Nucleus accumbens (tissue), 56 donors: ENCODE measurements around the gene B4GALT3.

Experiments used
- DNase-seq, 56 donors: peaks; one replicate each; lab custom pipeline; 2025; lab: John Stamatoyannopoulos, UW

B4GALT3 gene

GRCh38 chr1:161207173-161207572 lies 29.9 kb upstream of the B4GALT3 start:
- no peak for DNase-seq

DNA sequence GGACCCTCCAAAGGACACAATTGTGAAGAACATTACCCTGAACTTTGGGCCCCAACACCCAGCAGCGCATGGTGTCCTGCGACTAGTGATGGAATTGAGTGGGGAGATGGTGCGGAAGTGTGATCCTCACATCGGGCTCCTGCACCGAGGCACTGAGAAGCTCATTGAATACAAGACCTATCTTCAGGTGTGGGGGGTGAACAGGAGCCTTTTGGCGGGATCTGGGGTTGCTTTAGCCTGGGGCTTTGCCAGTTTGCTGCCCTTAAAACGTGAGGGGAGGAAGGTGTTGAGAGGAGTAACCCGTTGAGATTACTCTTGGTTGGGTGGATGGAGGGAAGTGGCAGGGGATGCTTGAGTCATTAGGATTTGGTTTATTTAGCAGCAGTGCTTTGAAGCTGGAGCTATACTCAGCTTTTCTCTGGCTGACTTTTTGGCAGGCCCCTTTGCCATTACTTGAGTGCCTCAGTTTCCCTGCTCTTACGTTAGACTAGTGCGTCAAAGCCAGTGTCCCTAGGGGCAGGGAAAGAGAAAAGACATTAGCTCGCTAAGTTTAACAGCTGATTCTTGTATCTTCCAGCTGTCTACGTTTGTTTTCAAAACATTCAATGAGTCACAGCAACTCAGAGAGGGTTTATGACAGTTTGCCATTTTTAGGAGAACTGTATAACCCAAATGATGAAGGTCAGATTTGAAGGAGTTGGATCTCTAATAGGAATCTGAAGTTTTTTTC lies 29.3 kb upstream of the B4GALT3 start:
- DNase-seq, result no peak

GRCh38 chr1:161201836-161202712 lies 24.8 kb upstream of the B4GALT3 start, which contains the start of gene NDUFS2:
TSS of gene NDUFS2 (plus strand) at chr1:161202367. CDS start at chr1:161202386, 19 bp downstream.
- DNase-seq, result peak; percentile 62 to 100 (median 97)

GRCh38 chr1:161200992-161201835 lies 23.9 kb upstream of the B4GALT3 start:
- DNase-seq, result peak in 30 of 56 donors; percentile 26 to 74 (median 58)

DNA sequence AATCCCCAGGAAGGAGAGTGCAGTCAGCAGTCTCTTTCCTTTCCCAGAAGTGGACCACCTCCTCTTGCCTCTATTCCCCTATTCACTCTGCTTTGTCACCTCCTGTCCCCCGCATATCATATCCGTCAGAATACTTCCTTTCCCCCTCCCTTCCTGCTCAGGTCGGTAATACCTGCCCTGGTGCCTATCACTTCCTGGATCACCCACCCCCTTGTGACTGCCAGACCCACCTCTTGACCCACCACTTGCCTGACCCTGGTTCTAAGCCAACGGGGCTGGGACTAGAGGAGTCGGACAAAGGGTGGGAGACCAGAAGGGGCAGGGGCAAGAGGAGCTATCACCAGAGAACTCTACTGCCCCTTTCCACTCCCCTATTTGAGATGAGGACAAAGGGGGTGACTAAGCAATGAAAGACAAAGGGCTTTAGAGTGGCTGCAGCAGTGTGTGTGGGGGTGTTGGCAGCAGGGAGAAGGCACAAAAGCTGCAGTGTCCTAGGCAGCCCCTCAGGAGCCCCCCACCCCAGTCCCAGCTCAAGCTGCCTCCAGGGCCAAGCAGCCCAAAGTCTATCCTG lies 23.2 kb upstream of the B4GALT3 start:
- peak in 54 of 56 donors; percentile 36 to 89 (median 72) for DNase-seq

DNA sequence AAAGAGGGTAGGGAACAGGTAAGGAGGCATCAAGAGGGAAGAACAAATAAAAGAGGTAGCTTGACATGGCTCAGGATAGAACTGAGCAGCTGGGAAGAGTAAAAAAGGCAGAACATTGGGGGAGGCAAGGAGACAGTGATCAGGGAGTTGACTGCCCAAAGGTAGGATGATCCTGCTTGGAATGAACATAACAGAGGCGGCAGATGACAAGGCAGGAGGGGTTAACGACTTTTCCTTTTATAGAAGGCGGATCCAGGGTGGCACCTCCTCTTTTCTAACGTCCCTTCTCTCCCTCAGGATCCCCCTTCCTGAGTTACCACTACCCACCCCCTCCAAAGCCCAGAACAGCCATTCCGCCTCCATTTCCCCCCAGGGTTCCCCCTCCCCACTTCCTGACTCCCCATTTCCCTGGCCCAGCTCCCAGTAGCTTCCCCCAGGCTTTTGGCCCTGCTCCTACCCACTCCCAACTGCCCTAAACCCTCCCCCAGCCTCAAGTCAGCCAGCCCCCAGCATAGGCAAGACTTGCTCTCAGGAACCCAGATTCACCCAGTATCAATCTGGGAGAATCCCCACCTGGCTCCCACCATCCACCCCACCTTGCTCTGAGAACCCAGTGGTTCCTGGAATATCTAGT lies 22.3 kb upstream of the B4GALT3 start:
- DNase-seq, result peak in 22 of 56 donors; percentile 9 to 70 (median 33)

DNA sequence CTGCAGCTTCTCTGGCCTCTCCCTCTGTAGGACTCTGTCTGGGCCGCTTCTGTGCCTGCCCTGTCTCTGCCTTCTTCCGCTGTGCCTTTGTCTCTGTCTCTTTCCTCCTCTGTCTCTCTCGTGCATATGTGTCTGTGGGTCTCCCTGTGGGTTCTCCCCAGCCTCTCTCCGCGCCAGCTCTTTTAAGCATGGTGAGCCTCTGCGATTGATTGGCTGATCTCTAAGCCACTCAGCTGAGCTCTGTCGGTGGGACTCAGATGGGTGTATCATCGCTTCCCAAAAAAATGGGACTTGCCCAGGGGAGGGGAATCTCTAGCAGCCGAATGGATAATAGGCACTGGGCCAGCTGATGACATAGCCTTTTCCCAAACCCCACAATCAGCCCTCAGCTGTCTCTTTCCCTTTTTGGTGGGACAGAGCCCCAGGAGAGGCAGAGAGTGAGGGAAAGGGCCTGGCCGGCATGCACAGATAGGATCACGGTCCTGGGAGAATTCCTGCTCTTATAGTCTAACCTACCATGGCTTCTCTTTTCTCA lies 21.7 kb upstream of the B4GALT3 start, which contains the start of gene ADAMTS4:
Gene ADAMTS4, minus strand, starts transcription at position 158 of the 535 bp plus-strand sequence. CDS start 427 bp downstream, outside the sequence.
- DNase-seq, result peak in 54 of 56 donors; percentile 33 to 94 (median 81)

DNA sequence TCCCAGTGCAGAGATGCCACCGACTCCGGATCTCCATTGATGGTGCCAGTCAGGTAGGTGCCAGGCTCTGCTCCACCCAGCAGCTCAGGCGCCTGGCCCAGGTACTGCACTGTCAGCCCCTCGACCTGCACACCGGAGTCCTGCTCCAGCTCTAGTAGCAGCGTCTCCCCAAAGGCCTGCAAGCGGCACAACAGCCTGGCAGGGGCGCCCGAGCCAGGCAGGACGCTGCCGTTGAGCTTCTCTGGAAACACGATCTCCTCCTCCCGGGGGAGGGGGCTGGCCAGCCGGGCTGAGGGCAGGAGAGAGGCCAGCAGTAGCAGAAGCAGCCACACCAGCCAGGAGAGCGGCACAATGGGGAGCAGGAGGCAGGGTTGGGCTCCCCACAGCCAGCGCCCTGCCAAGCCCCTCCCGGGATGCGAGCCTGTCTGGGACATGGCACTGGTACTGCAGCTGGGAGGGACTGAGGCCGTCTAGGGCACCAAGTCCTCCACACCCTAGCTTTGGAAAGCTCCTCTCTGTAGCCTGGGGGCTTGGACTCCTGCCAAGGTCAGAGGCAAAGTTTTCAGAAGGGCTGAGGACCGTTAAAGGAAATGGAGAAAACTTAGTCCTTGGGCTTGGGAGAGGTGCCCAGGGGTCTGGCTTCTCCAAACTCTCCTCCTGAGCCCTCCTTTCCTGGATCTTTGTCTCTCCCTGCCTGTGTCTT lies 21.0 kb upstream of the B4GALT3 start:
- peak in 35 of 56 donors; percentile 26 to 74 (median 51) for DNase-seq

DNA sequence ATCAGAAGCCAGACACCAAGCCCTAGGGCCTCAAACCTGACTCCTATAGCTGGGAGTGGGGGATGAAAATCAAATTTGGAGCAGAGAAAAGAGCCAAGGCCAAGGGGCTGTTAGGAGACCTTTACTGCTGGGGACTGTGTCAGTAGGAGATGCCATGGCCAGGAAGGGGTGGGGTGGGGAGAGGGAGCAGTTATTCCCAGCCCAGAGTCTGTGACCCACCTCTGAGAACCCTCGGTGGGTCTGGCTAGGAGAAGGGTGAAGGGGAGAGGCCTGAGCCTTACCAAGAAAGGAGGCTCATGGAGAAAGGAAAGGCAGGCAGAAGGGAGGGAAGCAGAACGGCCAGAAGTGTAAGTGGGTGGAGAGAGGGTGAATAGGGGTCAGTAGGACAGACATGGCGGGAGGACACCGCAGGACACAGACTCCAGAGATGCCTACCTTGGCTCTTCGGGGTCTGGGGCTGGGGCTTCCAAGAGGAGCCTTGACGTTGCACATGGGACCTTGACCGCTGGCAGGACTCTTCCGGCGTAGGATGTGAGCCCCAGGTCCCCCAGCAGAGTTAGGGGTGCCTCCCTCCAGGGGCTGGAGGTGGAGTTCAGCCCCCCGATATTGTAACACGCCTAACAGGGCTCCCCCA lies 20.4 kb upstream of the B4GALT3 start:
- DNase-seq, result peak in 1 of 56 donors; percentile 36

GRCh38 chr1:161196521-161197451 lies 19.5 kb upstream of the B4GALT3 start:
- peak in 11 of 56 donors; percentile 20 to 37 (median 28) for DNase-seq

DNA sequence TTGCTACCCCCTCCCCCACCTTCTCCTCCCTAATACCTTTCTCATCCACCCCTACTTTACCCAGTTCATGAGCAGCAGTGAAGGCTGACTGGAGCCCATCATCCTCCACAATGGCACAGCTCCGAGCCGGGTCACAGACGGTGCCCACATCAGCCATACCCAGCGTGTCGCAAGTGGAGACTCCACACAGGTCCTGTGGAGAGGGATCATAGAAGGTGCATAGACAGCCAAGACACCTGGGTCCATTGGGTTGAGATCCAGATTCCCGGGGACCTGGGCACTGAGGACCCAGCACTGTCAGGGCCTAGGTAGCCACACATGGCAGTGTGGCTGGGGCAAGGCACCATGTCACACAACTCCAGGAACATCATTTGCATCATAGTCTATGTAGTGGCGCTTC lies 18.8 kb upstream of the B4GALT3 start:
- DNase-seq, result no peak

DNA sequence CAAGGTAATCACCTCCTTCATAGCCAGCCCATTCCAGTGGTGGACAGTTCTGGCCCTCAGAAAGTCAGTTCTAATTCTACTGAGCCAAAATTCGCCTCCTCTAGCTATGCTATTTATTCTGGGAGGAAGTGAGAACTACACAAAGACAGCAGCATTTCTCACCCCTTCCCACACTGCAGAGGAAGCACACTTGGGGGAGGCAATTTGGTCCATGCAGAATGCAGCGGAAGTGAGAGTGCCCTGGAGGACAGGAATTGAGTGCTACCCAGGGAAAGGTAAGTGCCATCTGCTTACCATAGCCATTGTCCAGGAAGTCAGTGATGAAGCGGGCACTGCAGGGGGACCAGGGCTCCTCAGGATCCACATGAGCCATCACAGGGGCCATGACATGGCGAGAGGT lies 17.9 kb upstream of the B4GALT3 start:
- DNase-seq, result peak in 3 of 56 donors; percentile 3 to 34 (median 13)

DNA sequence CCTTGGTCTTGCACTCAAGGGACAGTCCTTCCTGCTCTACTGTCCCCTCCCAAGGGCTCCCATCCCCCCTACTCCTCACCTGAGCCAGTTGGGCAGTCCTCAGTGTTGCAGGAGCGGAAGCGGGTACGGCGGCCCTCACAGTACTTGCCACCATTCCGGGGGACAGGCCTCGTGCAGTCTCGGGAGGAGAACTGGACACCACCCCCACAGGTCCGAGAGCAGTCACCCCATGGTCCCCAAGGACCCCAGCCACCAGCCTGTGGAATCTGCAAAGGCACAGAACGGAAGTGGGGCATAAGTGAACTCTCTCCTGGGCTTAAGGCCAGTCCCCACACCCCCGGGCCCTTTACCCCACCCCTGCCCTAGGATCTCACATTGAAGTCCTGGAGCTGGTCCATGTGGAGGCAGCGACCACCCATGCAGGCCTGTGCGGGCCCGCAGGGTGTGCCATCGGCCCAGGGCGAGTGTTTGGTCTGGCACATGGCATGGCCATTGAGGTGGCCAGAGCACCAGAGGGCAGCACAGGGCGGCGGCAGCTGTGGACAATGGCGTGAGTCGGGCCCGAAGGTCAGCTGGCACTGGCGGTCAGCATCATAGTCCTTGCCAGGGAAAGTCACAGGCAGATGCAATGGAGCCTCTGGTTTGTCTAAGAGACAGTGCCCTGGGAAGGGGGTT lies 16.4 kb upstream of the B4GALT3 start:
- peak in 52 of 56 donors; percentile 25 to 87 (median 73) for DNase-seq

DNA sequence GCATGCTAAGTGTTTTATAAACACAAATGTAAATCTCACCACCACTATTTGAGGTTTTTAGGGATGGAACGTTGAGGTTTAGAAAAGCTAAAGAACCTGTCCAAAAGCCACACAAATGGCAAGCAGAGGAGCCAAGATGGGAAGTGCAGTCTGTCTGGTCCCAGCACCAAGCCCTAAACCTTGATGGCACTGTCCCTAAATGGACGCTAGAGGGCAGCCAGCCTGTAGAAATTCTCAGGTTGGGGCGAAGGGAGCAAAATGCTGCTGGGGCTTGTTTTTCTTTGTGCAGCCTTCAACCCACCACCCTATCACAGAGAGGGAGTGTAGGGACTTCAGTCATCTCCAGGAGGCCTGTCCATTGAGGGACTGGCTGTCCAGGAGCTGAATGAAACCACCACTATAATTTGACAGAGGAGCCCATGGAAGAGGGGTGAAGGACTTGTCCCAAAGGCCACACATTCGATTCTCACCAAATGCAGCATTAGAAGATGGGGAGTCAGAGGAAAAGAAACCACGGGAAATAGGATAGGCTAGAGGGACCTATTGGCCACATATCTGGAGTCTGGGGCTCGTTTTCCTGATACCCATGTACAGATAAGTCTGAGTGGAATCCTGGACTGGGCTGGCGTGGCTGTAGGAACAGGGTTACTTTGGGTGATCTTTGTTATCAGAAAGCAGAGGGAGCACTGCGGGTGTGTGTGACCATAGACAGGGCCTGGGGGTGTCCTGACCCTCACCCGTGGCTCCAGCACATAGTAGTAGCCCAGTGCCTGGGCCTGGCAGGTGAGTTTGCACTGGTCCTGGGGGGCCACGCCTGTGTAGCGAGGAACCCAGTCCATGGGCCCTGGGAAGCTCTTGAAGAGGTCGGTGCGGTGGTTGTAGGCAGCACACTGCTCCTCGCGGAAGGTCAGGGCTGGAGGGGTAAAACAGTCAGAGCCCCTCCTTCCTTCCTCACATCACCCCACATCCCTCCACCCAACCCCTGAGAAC lies 15.5 kb upstream of the B4GALT3 start:
- peak in 45 of 56 donors; percentile 11 to 83 (median 44) for DNase-seq

- no peak for DNase-seq
Observed at GRCh38 chr1:161191971-161192370, 14.7 kb upstream of the B4GALT3 start.
